Stimulated activated CD4-positive, alpha-beta T cell treated with anti-CD3 and anti-CD28 coated beads, Interleukin-4, amount 100 ng/mL, for 24 hours (primary cell): ENCODE data around the gene MYORG.
"Not testable (repeated sequence)": the region's sequence is repeated elsewhere in the genome, so short reads cannot be mapped to it uniquely, and the experiment has no call there.

Experiments
- DNase-seq: peaks from one replicate; pipeline ENCODE4 v3.0.0-alpha.2; 2020

Gene MYORG

GRCh38 chr9:34384368-34385165, 7.9 kb upstream of the MYORG start:
- no peak for DNase-seq

DNA sequence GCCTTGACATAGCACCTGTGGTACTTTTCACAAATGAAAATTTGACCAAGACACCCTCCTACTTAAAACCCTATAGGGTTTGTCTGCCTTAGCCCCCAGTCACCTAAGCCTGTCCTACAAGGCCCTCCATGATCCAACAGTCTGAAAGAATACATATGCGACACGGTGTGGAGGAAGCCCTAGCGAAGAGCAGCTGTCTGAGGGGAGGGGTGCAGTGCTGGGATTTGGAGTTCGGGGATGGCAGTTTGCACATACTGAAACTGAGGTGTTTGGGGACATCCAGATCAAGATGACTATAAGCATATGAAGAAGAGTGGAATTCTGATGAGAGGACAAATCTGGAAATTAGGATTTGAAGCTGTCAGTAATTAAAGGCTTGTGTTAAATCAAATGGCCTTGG, 7.2 kb upstream of the MYORG start:
- DNase-seq = no peak

- no peak for DNase-seq
These were observed 6.2 kb upstream of the MYORG start for GRCh38 chr9:34382879-34383278.

GRCh38 chr9:34382054-34382453, 5.4 kb upstream of the MYORG start:
- no peak for DNase-seq

DNA sequence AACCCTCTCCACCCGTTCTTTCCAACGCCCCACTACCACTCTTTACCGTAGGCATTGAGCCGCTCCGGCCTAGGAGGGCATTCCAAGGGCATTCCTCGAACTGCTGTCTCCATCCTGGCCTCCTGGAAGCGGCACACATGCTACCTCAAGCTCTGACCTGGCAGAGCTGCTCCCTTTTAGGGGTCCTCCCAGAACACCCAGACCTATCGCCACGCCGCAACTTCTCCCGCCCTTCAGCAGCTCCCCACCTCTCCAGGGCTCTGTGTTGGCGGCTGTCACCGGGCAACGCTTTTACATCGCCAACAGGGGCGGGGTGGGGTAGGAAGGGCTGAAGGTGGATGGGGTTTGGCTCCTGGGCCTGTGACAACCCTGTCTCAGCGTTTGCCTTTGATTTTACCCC, 4.6 kb upstream of the MYORG start:
- DNase-seq = no peak

- peak; percentile 73 for DNase-seq
These were observed 4.0 kb upstream of the MYORG start for GRCh38 chr9:34380511-34381315.

DNA sequence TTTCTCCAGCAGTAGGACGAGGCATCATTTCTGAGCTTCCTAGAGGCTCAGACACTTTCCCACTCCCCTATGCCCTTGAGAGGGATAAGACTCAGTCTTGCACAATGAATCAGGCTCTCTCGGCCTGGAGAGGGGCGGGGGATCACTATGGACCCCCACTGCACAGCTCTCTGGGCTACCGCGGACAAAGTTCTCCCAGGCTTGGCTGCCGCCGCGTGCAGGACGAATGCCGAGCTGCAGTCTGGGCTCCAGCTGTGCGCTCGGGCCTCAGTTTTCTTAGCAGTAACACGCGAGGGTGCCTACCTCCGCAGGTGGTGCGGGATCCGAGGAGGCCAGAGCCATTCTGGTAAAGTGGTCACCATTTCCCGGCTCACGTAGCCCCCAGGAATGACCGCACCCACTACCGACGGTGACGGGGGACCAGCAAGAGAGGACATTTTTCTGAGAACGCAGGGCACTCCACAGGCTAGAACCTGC, 3.4 kb upstream of the MYORG start:
- DNase-seq = no peak

DNA sequence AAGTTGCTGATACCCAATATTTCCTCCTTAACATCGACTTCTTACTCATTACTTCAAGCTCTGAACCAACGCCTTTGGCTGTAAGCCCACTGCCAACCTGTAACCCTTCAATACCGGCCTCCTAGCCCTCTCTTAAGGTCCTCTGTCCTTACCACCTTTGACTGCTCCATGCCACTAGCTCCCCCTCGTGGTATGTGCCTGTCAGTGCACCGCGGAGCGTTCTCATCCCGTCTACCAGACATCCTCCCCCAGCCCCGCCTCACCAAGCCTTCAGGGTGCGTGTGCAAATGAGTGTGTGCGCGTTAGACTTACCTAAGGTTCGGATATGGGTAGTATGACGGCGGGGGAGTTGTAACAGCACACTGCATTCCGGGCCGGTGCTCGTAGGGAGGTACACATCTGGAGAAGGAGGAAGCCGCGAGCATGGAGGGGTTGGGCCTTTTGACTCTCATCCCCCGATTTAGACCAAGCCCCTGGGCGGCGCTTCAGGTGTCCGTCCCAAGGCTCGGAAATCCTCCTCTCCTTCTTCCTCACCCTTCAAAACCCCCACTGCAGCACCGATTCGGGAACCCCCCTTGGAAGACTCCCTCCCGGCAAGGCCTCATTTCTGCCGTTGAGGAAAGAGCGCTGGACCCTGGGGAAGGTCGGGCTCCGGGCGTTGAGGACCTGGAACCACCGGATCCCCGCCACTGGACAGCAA, 2.8 kb upstream of the MYORG start:
- DNase-seq = peak; percentile 94

GRCh38 chr9:34378376-34379060, 1.8 kb upstream of the MYORG start:
- no peak for DNase-seq

DNA sequence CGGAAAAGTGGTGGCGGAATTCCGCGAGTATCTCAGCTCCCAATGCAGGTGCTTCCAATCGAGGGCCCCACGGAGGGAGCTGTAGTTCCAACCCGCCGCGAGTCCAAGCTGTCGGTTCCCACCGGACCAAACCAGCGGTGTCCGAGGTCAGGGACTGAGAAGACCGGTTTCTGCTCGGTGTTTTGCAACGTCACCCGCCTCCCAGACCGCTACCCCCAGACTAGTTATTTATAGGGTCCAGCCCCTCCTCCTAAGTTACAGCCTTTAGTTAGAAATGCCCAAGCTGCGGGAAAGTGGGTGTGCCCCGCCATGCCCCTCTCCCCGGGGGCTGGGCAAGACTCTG, 677 bp upstream of the MYORG start:
- DNase-seq = no peak

- DNase-seq = peak; percentile 33
These were observed 650 bp downstream of the MYORG start for GRCh38 chr9:34375901-34376595.

DNA sequence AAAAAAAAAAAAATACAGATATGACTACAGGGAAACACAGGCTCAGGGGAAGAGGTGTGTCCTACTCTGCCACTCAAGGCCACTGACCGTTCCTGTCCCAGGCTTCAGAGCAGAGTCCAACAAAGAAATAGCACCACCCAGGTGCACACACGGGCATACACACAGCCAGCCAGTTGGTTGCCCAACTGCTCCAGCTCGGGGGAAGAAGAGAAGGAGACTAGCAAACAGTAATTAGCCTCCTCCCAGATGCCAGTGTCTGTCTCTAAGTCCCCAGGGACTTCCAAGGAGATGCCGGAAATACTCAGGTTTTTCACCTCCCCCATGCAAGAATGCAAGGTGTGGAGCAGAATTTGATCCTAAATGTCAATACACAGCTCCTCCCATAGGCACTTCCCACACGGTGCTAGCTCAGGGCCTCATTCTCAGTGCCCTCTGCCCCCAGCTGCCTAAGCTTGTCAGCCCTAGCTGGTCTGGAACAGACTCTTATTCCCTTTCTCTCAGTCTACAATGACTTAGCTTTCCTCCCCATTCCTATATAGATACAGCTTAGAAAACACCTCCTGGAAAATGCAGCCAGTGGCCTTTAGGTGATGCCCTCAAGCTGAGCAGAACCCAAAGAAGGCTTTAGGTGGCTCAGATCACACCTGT, 1.7 kb downstream of the MYORG start:
- DNase-seq = no peak

GRCh38 chr9:34374339-34374738, 2.4 kb downstream of the MYORG start:
- no peak for DNase-seq

GRCh38 chr9:34373749-34374148, 2.9 kb downstream of the MYORG start:
- no peak for DNase-seq

- DNase-seq = no peak
These were observed 4.2 kb downstream of the MYORG start for GRCh38 chr9:34372467-34373011.

DNA sequence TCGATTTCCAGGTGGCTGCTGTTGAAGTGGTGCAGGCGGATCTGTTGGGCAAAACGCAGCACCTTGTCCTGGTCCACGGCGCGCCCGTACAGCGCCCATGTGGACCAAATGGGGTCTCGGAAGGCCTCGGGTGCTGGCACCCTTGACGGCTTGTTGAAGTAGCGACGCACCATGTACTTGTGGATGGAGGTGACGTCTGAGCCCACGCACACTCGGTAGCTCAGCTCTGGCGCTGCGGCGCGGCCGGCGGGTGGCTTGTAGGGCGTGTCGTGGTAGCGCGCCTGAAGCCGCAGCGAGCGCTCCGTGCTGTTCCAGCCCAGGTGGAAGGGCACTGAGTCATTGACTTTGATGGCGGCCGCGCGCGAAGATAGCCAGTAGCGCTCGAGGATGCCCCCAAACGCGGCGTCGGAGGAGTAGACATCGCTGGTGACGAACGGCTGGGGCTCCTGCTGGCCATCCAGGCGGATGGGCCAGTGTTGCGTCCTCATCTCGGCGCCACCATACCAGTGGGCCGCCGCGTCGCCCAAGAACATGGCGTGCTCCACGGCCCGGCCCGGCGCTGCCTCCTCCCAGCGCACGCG, 4.7 kb downstream of the MYORG start:
- no peak for DNase-seq

GRCh38 chr9:34370970-34371880, 5.5 kb downstream of the MYORG start:
- no peak for DNase-seq

DNA sequence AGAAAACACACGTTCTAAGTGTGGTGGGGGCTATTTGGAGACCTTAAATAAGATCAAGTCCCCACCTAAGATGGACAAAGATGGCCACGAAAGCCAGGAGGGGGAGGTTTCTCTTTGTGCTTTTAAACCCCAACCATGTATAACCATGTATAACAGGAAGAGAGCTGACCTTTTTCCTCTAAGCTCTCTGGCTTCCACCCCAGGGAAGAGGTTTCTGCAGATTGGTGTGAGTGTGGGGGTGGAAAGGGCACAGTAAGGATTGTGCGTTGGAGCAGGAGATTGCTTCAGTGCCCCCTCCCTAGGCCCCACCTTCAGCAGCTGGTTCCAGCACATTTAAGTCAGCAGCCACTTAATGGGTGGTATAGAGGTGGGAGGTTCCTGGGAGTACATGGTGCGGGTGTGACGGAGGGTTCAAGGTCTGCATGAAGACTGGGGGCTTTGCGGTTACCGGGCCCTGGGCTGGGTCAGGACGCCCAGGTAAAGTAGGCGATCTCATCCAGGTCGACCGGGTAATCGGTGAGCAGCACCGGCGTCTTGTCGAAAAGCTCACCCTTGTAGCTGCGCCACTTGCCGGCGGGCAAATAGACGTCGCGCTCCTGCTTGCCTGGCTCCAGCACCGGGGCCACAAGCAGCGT, 6.2 kb downstream of the MYORG start:
- DNase-seq = no peak

- no peak for DNase-seq
These were observed 7.1 kb downstream of the MYORG start for GRCh38 chr9:34369636-34370035.

DNA sequence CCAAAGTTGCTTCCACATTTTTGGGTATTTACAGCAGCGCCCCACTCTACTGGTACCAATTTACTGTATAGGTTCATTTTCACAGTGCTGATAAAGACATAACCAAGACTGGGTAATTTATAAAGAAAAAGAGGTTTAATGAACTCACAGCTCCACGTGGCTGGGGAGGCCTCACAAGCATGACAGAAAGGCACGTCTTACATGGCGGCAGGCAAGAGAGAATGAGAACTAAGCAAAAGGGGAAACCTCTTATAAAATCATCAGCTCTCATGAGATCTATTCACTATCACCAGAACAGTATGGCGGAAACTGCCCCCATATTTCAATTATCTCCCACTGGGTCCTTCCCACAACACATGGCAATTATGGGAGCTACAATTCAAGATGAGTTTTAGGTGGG, 7.9 kb downstream of the MYORG start:
- not testable (repeated sequence) for DNase-seq
